Gastrocnemius medialis (tissue), 4 donors: ENCODE measurements around the gene MEGF8. TPM values are rescaled to one million over a fixed set of nuclear protein-coding genes. Genes with fewer than 3 reads are reported as not detected.

Source experiments
- ATAC-seq, 2 donors: fragments of 150-250 bp; one replicate each; pipeline ENCODE4 v1.9.1; 2016
- DNase-seq, 2 donors: peaks; one replicate each; pipeline ENCODE4 v3.0.0-alpha.2; 2019
- H3K27ac ChIP-seq, 4 donors: fragments of 200-600 bp; sonication (generic); 1 replicate in 1 of 4; 2 replicates in 3 of 4; pipeline ENCODE4 v1.5.1; 2016 to 2018; ENCODE audit warnings: mild to moderate bottlenecking in 2 of 4, moderate library complexity in 1 of 4
- H3K27me3 ChIP-seq, 3 donors: fragments of 200-600 bp; sonication (generic) in 2 of 3; 1 replicate in 1 of 3; 2 replicates in 2 of 3; pipeline versions ENCODE4 v1.5.1 to v1.6.0; 2016 to 2019; ENCODE audit warnings: mild to moderate bottlenecking in 1 of 3, moderate library complexity in 1 of 3
- H3K36me3 ChIP-seq, 2 donors: fragments of 200-600 bp; sonication (generic) in 1 of 2; one replicate each; pipeline ENCODE4 v1.5.1; 2017 to 2018
- H3K4me1 ChIP-seq, 2 donors: fragments of 200-600 bp; sonication (generic) in 1 of 2; one replicate each; pipeline ENCODE4 v1.5.1; 2016 to 2017; ENCODE audit warnings: mild to moderate bottlenecking in 2 of 2
- H3K4me3 ChIP-seq, 4 donors: fragments of 200-600 bp; sonication (generic) in 3 of 4; 1 replicate in 1 of 4; 2 replicates in 3 of 4; pipeline ENCODE4 v1.5.1; 2016 to 2019; ENCODE audit warnings: mild to moderate bottlenecking in 2 of 4
- H3K9me3 ChIP-seq, 3 donors: fragments of 200-600 bp; sonication (generic) in 2 of 3; 1 replicate in 1 of 3; 2 replicates in 2 of 3; pipeline ENCODE4 v1.5.1; 2016 to 2019
- CTCF ChIP-seq, 5 experiments: fragments of 450-650 bp in 3 of 5; fragments of 200-600 bp in 2 of 5; sonication (generic) in 2 of 5; IDR thresholded peaks in 4 of 5; conservative IDR thresholded peaks in 1 of 5; 1 replicate in 4 of 5; 2 replicates in 1 of 5; pipeline ENCODE4 v1.5.1; 2016 to 2019; ENCODE audit warnings: antibody characterized with exemption in 5 of 5, mild to moderate bottlenecking in 3 of 5, moderate library complexity in 3 of 5
- POLR2A ChIP-seq, 2 donors: fragments of 450-650 bp; IDR thresholded peaks; one replicate each; pipeline ENCODE4 v1.6.1; 2017; ENCODE audit warnings: antibody characterized with exemption in 2 of 2, mild to moderate bottlenecking in 2 of 2, moderate library complexity in 2 of 2
- in situ Hi-C, 4 donors: fragments of 200-750 bp; cut with MboI; loops; one replicate each; pipeline versions ENCODE4 v1.15.0 to v1.8.0; 2017; ENCODE audit warnings: low sequenced_read_pairs in 4 of 4
- intact Hi-C: fragments of 100-400 bp; cut with DNase I; formaldehyde crosslinking; loops from one replicate; pipeline ENCODE4 v1.15.1; 2023; ENCODE audit warnings: low total_unique reads
- total RNA-seq, 4 donors: library from RNA; depleted of rRNA; stranded (reverse); fragments of >200 nt; gene quantifications; one replicate each; pipeline versions ENCODE4 v1.1.0 to v1.2.3, GENCODE V29; 2016

Gene MEGF8
- total RNA-seq, 4 donors from 2014 or later = 7.3 to 12.3 (median 10.3) TPM

- DNase-seq = no peak
- Histone ChIP-seq H3K27me3 (peaks cover 7 to 33% (median 30%) of the 10 kb centered on the region in 3 donors), H3K4me3 (no peak within 1 kb of the TSS), H3K27ac (no peak within 1 kb of the TSS), H3K4me1 (peaks cover 0 to 7% of the 10 kb centered on the region in 2 donors), H3K36me3 (no peaks in the 10 kb centered on the region), H3K9me3 (no peaks in the 10 kb centered on the region)
- no peak for TF ChIP-seq CTCF (IDR thresholded peaks at IDR 0.05 in 4 of 5, conservative IDR thresholded peaks at IDR 0.05 in 1 of 5)
- no peak for TF ChIP-seq POLR2A (IDR thresholded peaks at IDR 0.05)
- in situ Hi-C loops = no loop called here
- ATAC-seq = no peak
- intact Hi-C loops = loop anchor here (5.0 to 10.0 kb wide), 2 partner anchors 42 to 145 kb away; partner anchors contain the start of gene GSK3A
Measured at GRCh38 chr19:42389899-42390298, 64.5 kb downstream of the MEGF8 start, which contains the start of gene CNFN. Gene CNFN (minus strand): TSS chr19:42390297. CDS start chr19:42389037, 1,260 bp downstream.

- ATAC-seq (no peak), DNase-seq (no peak)
- Histone ChIP-seq H3K36me3 (no peaks in the 10 kb centered on the region), H3K27me3 (peaks cover 2 to 27% (median 23%) of the 10 kb centered on the region in 3 donors), H3K4me1 (peaks cover 0 to 8% of the 10 kb centered on the region in 2 donors), H3K27ac (no peak overlapping the region), H3K4me3 (no peak overlapping the region), H3K9me3 (no peaks in the 10 kb centered on the region)
- in situ Hi-C loops (no loop called here), intact Hi-C loops (loop anchor here (10.0 kb wide), 1 partner anchor 147 kb away; the partner anchor contains the start of gene GSK3A)
- no peak for TF ChIP-seq CTCF (IDR thresholded peaks at IDR 0.05 in 4 of 5, conservative IDR thresholded peaks at IDR 0.05 in 1 of 5)
Measured at GRCh38 chr19:42392165-42392564, 66.7 kb downstream of the MEGF8 start.

- peaks cover 4 to 13% of the 10 kb centered on the region in 2 donors for H3K4me1 ChIP-seq
- in situ Hi-C loops (no loop called here), intact Hi-C loops (loop anchor here (5.0 to 10.0 kb wide), 3 partner anchors 67 to 262 kb away; partner anchors contain the start of genes GSK3A, MEGF8 and POU2F2)
- no peak overlapping the region for H3K4me3 ChIP-seq
- no peak for ATAC-seq
- peaks cover 0 to 5% (median 4%) of the 10 kb centered on the region in 3 donors for H3K27me3 ChIP-seq
- H3K27ac ChIP-seq = no peak overlapping the region
- H3K36me3 ChIP-seq = no peaks in the 10 kb centered on the region
- H3K9me3 ChIP-seq = no peaks in the 10 kb centered on the region
- no peak for DNase-seq
- TF ChIP-seq POLR2A (IDR thresholded peaks at IDR 0.05) = no peak
- no peak for TF ChIP-seq CTCF (IDR thresholded peaks at IDR 0.05 in 4 of 5, conservative IDR thresholded peaks at IDR 0.05 in 1 of 5)
Measured at GRCh38 chr19:42394751-42395150, 69.3 kb downstream of the MEGF8 start.

GRCh38 chr19:42396381-42397262, 71.2 kb downstream of the MEGF8 start:
- TF ChIP-seq CTCF (IDR thresholded peaks at IDR 0.05 in 4 of 5, conservative IDR thresholded peaks at IDR 0.05 in 1 of 5) (no peak), POLR2A (IDR thresholded peaks at IDR 0.05) (peak; percentile 62 to 65)
- Histone ChIP-seq H3K27me3 (no peaks in the 10 kb centered on the region), H3K4me3 (peak overlapping the region; percentile 60 to 66 (median 63)), H3K27ac (peak overlapping the region; percentile 69 to 81 (median 74)), H3K4me1 (peaks cover 10 to 18% of the 10 kb centered on the region in 2 donors), H3K9me3 (no peaks in the 10 kb centered on the region), H3K36me3 (no peaks in the 10 kb centered on the region)
- in situ Hi-C loops = no loop called here
- intact Hi-C loops = loop anchor here (5.0 to 10.0 kb wide), 3 partner anchors 69 to 264 kb away; partner anchors contain the start of genes GSK3A, MEGF8 and POU2F2
- ATAC-seq = peak; percentile 98 to 99
- peak; percentile 96 to 98 for DNase-seq
